GM18505 (cell line): ENCODE results near the gene PPFIA2.

Source experiments
- ATAC-seq: cut with Tn5 transposase; IDR thresholded peaks from one replicate; pipeline ENCODE4 v1.9.1; 2021; ENCODE audit not compliant: unreplicated experiment
- POLR2A ChIP-seq: IDR thresholded peaks from 4 replicates; pipeline ENCODE4 v1.6.1; 2011; ENCODE audit warnings: borderline replicate concordance; ENCODE audit not compliant: insufficient read depth, insufficient read length; ENCODE audit errors: extremely low read depth

Gene PPFIA2

DNA sequence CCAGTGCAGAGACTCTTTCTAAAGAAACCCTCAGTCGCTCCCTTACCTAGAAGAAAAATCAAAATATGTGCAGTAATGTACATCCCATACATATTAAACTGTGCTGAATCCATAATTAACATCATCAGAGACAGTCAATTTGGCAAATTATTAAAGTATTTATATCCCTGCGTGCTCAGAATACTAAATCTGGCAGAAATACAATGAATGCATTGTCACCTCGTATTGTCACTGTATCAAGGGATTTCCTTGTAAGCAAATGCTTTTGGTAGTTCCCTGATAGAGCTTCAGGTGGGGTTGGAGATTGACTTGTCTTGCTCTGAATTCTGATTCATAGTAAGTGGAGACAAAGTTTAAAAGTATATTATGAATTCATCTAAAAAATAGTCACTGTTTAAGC, 319.1 kb downstream of the PPFIA2 start:
- ATAC-seq = no peak
- no peak for TF ChIP-seq POLR2A

DNA sequence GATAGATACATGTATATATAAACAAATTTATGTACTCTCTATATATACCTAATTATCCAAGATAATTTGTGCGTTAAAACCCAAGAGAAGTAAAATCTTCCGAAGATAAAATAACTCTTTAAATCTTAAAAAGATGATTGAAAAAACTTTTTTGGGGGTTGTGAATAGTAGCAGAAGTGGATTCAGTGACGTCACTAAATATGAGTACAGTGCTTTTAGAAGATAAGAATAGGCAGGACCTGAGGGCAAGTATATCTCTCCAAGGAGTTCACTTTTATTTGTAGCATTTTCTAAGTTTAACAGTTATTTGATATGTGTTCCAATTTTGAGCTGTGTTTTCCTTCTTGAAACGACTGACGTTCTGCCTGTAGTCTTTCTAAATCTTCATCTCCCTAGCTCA, 319.8 kb downstream of the PPFIA2 start:
- TF ChIP-seq POLR2A = no peak

DNA sequence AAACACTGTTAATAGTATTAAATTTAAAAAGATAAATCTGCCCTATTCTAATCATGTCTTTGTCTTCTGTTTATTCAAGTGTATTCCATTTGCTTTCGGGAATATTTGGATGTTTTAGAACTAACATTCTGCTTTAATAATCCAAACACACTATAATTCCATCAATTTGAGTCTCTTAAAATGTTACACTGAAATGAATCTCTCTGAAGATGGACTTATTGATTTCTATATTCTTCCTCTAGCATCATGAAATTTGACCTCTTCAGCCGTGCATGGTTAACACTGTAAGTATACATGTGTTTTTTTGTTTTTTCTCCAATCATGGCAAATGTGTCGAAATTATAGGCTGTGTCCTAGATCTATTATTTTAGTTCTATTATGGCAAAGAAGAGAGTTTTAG, 342.1 kb downstream of the PPFIA2 start:
- TF ChIP-seq POLR2A = no peak
- ATAC-seq = no peak

More for the DNA sequence above, 319.8 kb downstream of the PPFIA2 start:
- no peak for ATAC-seq

DNA sequence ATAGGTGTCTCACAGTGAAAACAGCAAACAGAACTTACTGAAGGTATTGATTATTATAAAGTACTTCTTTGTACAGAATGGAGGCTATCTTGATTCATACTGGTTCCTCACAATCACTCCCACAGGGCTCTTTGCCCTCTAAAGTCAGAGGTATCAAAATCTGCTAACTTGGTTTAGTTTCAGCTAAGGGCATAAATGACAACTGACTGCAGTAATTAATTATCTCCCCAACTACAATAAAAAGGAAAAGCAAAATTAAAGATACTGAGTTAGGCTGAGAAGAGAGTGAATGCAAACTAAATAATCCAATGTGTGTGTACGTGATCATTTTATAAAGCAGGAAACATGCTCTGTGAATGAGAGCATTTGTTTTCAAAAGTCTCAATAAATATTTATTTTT, 342.6 kb downstream of the PPFIA2 start:
- no peak for ATAC-seq
- no peak for TF ChIP-seq POLR2A

- no peak for ATAC-seq
- no peak for TF ChIP-seq POLR2A
Observed at GRCh38 chr12:81414441-81414840, 344.7 kb downstream of the PPFIA2 start.

DNA sequence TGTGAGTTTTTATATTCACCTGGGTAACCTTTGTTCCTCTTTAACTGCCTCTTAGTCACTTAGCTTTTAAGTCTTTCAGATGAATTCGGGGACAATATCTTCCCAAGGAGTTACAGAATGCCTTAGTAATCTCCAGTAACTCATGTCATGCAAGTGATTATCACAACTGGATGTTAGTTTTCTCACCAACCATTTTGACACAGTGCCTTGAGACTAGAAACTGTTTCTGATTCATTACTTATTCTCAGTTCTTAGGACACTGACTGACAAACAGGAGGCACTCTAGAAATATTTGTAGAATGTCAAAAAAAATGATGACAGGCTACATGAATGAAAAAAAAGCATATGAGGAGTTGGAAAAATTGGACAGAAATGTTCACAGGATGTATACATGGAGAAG, 346.2 kb downstream of the PPFIA2 start:
- ATAC-seq = no peak
- TF ChIP-seq POLR2A = no peak

GRCh38 chr12:81403348-81403747, 355.8 kb downstream of the PPFIA2 start:
- TF ChIP-seq POLR2A = no peak
- ATAC-seq = no peak

DNA sequence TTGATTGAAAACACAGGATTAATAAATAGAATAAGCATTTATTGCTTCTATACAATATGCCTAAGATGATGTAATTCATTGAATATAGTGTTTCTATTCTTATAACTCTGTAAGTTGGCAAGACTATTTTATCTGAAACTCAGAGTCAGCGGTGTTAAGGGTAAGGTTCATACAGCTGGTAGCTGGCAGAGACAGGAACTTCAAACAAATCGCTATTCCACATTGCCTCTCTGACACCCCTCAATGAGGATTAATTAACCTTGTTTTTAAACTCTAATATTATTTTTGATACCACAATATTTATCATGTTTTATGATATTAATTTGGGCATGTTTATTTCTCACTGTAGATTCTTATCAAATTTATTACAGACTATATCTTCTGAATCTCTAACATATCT, 357.9 kb downstream of the PPFIA2 start:
- no peak for ATAC-seq
- TF ChIP-seq POLR2A = no peak

GRCh38 chr12:81400024-81400423, 359.1 kb downstream of the PPFIA2 start:
- no peak for TF ChIP-seq POLR2A

GRCh38 chr12:81395431-81395830, 363.7 kb downstream of the PPFIA2 start:
- TF ChIP-seq POLR2A = no peak
- ATAC-seq = no peak

More at GRCh38 chr12:81400024-81400423, 359.1 kb downstream of the PPFIA2 start:
- ATAC-seq = no peak

- ATAC-seq = no peak
- no peak for TF ChIP-seq POLR2A
Observed at GRCh38 chr12:81389550-81390099, 369.5 kb downstream of the PPFIA2 start.

GRCh38 chr12:81386101-81386500, 373.0 kb downstream of the PPFIA2 start:
- no peak for TF ChIP-seq POLR2A
- ATAC-seq = no peak

GRCh38 chr12:81381951-81382350, 377.2 kb downstream of the PPFIA2 start:
- ATAC-seq = no peak
- TF ChIP-seq POLR2A = no peak

GRCh38 chr12:81378601-81379285, 380.4 kb downstream of the PPFIA2 start:
- TF ChIP-seq POLR2A = no peak
- no peak for ATAC-seq

- no peak for ATAC-seq
- TF ChIP-seq POLR2A = no peak
Observed at GRCh38 chr12:81377771-81378170, 381.4 kb downstream of the PPFIA2 start.

GRCh38 chr12:81375969-81376368, 383.2 kb downstream of the PPFIA2 start:
- ATAC-seq = no peak
- TF ChIP-seq POLR2A = no peak

GRCh38 chr12:81370456-81370855, 388.7 kb downstream of the PPFIA2 start:
- TF ChIP-seq POLR2A = no peak

More at GRCh38 chr12:81370456-81370855, 388.7 kb downstream of the PPFIA2 start:
- ATAC-seq = no peak
